ENCODE data around the gene INAFM1. TPM values are rescaled to one million over a fixed set of nuclear protein-coding genes. Genes with fewer than 3 reads are reported as not detected.
A peak's percentile ranks its signal among the peaks of the same experiment; 100 is the strongest.
"Not testable (repeated sequence)": the region's sequence is repeated elsewhere in the genome, so short reads cannot be mapped to it uniquely, and the experiment has no call there.

INAFM1 gene
- total RNA-seq, 1 donor, result 2.3 TPM

DNA sequence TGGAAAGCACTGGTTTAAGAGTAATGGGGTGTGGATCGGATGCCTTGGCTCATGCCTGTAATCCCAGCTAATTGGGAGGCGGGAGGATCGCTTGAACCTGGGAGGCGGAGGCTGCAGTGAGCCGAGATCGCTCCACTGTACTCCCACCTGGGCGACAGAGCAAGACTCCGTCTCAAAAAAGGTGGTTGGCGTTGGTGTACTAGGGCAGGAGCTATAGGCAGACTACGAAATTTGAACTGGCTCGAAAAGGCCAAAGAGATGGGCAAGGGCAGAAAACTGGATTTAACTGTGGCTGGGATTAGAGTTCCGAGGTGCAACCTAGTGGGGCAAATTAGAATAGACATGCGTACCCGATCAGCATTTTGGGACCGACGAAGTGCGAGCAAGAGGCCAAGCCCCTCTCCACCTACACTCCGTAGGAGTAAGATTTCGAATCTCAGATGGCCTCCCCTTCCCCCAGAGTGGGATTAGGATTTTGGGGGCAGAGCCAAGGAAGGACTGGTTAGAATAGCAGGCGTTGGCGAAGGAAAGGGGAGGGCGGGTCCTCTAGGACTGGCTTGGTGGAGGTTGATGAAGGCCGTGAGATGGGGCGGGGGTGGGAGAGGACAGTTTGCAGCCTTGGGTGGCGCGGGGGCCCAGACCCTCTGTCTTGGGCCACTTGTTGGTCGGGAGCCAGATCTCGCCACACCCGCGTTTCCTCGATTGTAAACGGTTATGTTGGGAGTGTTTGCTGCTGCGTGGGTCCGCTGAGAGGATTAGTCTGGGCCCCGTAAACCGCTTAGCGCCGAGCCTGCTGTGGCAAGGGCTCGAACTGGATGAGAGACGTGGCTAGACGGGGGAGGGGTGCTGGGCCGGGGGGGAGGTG, 2.0 kb upstream of the INAFM1 start:
- TF ChIP-seq, protein P1, sequence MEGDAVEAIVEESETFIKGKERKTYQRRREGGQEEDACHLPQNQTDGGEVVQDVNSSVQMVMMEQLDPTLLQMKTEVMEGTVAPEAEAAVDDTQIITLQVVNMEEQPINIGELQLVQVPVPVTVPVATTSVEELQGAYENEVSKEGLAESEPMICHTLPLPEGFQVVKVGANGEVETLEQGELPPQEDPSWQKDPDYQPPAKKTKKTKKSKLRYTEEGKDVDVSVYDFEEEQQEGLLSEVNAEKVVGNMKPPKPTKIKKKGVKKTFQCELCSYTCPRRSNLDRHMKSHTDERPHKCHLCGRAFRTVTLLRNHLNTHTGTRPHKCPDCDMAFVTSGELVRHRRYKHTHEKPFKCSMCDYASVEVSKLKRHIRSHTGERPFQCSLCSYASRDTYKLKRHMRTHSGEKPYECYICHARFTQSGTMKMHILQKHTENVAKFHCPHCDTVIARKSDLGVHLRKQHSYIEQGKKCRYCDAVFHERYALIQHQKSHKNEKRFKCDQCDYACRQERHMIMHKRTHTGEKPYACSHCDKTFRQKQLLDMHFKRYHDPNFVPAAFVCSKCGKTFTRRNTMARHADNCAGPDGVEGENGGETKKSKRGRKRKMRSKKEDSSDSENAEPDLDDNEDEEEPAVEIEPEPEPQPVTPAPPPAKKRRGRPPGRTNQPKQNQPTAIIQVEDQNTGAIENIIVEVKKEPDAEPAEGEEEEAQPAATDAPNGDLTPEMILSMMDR (IDR thresholded peaks at IDR 0.05; ENCODE audit: insufficient read depth, low read length), result peak; percentile 31
- DNase-seq (ENCODE audit: low read depth), result peak; percentile 34
- H3K4me3 ChIP-seq (ENCODE audit: low read depth, low read length), result peak overlapping the region; percentile 82

DNA sequence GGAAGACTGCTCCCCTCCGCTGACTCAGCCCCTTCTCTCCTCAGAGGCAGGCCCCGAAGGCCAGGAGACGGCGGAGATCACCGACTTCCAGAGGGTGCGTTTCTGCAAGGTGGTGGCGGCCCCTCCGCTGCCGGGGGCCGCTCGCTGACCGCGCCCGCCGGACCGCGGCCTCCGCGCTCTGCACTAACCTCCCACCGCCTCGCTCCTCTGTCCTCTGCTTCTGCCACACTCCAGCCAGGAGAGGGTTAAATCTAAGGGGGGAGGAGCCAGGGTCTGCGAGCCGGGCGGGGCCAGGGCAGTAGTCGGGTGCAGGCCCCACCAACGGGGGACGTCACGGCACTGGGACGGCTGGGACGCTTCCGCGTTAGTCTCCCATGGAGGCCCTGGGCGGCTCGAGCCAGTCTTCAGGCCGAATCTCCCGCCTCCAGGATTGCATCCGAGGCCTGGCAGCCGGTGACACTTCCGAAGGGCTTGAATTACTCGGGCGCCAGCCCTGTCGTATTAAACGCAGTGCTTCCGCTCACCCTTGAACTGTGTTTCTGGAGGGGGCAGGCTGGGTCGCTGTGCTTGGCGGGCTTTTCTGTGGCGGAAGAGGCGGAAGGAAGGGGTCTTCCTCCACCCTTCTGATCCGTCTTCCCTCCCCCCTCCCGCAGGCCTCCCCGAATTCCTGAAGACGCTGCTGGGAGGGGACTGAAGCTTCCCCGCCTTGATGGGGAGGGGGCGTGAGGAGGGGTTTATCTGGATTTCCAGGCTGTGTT, 1.2 kb upstream of the INAFM1 start:
- H3K4me3 ChIP-seq (ENCODE audit: low read depth, low read length), result peak overlapping the region; percentile 82
- TF ChIP-seq, protein P1 (IDR thresholded peaks at IDR 0.05; ENCODE audit: insufficient read depth, low read length), result no peak
- DNase-seq (ENCODE audit: low read depth), result peak; percentile 91

DNA sequence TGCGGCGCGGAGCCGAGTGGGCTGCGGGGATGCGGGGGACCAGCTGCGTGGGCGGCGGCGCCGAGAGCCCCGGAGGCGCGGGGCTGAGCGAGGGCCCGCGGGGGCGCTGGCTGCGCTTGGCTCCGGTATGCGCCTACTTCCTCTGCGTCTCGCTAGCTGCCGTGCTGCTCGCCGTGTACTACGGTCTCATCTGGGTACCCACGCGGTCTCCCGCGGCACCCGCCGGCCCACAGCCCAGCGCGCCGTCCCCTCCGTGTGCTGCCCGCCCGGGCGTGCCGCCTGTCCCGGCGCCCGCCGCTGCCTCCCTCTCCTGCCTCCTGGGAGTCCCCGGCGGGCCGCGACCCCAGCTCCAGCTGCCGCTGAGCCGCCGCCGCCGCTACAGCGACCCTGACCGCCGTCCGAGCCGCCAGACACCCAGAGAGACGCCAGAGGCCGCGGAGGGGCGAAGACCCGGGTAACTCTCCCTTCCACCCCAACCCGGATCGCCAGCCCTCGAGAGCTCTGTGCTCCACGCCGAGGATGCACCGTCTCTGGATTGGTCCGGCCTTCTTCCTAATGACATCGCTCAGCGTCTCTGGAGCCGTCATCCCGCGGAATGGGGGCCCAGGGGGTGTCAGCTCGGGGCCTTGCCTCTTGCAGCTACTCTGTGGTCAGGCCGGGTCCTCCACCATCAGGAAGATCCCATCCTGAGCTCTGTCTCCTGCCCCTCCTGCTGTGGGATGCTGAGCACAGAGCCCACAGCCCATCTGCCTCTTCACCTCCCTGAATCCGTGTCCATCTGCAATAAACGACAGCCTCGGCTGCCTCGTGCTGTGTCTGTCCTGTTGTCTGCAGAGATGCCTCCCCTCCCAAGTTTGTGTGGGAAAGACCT, 441 bp downstream of the INAFM1 start:
- no peak for DNase-seq (ENCODE audit: low read depth)
- TF ChIP-seq, protein P1 (IDR thresholded peaks at IDR 0.05; ENCODE audit: insufficient read depth, low read length), result no peak

DNA sequence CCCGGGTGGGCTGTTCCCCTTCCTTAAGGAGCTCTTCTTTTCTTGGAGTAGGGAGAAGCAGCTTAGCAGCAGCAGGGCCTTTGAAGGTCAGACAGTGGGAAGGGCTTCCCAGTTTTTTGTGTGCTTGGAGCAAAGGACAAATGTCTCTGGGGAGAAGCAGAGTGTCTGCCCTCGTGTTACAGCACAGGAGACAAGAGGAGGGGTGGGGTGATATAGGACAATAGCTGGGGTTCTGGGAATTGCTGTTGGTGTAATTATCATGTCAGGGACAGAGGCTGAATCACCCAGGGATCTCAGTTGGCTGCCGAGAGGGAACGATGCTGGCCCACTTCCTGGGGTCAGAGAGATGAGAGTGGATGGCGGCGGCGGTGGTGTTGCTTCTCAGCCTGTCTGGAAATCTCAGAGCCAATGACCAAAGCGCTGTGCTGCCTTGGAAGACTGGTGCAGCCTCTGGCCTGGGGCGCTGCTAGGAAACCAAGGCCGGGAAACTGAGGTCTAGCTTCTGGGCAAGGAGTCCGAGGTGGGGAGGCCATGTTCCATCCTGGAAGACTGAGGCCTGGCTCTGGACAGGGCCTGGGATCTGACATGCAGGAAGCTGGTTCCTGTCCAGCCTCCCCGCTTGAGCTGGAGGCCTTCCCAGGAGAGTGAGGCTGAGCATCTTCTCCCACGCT, 1.2 kb downstream of the INAFM1 start:
- peak overlapping the region; percentile 65 for H3K4me3 ChIP-seq (ENCODE audit: low read depth, low read length)
- peak; percentile 73 for DNase-seq (ENCODE audit: low read depth)
- TF ChIP-seq, protein P1 (IDR thresholded peaks at IDR 0.05; ENCODE audit: insufficient read depth, low read length), result no peak

More for the DNA sequence above, 441 bp downstream of the INAFM1 start:
- H3K4me3 ChIP-seq (ENCODE audit: low read depth, low read length), result peak overlapping the region; percentile 65

DNA sequence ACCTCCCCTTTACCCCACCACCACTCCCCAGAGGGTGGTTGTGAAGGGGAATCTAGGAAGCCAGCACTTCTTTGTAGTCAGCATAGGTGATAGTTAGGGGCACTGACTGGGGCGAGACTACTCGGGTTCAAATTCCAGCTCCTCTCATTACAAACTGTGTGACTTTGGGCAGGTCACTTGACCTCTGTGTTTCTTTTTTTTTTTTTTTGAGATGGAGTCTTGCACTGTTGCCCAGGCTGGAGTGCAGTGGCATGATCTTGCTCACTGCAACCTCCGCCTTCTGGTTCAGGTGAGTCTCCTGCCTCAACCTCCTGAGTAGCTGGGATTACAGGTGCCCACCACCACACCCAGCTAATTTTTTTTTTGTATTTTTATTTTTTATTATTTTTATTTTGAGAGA, 1.8 kb downstream of the INAFM1 start:
- H3K4me3 ChIP-seq (ENCODE audit: low read depth, low read length); DNase-seq (ENCODE audit: low read depth): not testable (repeated sequence)

DNA sequence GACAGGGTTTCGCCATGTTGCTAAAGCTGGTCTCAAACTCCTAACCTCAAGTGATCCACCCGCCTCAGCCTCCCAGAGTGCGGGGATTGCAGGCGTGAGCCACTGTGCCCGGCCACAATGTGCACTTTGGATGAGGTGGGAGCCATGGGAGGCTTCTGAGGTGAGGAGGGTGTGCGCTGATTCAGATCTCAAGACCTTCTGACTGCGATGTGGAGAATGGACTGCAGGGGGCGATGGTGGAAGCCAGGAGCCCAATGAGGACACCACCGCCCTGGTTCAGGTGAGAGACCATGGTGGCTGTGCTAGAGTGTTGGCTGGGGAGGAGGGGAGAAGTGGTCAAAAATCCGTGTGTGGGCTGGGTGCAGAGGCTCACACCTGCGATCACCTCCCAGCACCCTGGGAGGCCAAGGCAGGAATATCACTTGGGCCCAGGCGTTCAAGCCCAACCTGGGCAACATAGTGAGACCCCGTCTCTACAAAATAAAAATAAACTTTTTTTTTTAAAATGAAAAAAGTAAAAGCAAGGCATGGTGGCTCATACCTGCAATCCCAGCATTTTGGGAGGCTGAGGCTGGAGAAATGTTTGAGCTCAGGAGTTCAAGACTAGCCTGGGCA, 5.6 kb downstream of the INAFM1 start:
- TF ChIP-seq, protein P1 (IDR thresholded peaks at IDR 0.05; ENCODE audit: insufficient read depth, low read length), result peak; percentile 57
- H3K4me3 ChIP-seq (ENCODE audit: low read depth, low read length), result no peak overlapping the region
- DNase-seq (ENCODE audit: low read depth), result no peak
